Trophoblast cell (in vitro differentiated cells and primary cell): Measurements from ENCODE around the gene AKAP13.

Source experiments
- DNase-seq, 2 donors: peaks; one replicate each; pipeline ENCODE4 v3.0.0-alpha.2; 2016
- H2AFZ ChIP-seq: 2 replicates; pipeline ENCODE4 v1.6.1; 2013; ENCODE audit warnings: low read length, moderate library complexity, mild to moderate bottlenecking; ENCODE audit not compliant: insufficient read depth, poor library complexity
- H2AK5ac ChIP-seq: 2 replicates; pipeline ENCODE4 v1.6.1; 2013; ENCODE audit warnings: mild to moderate bottlenecking, low read length
- H2BK120ac ChIP-seq: 2 replicates; pipeline ENCODE4 v1.6.1; 2013; ENCODE audit warnings: low read length, mild to moderate bottlenecking, moderate library complexity; ENCODE audit not compliant: insufficient read depth, poor library complexity
- H2BK12ac ChIP-seq: 2 replicates; pipeline ENCODE4 v1.6.1; 2013; ENCODE audit warnings: mild to moderate bottlenecking, low read length, moderate library complexity
- H2BK5ac ChIP-seq: 2 replicates; pipeline ENCODE4 v1.6.1; 2013; ENCODE audit warnings: low read length, low read depth, moderate library complexity, mild to moderate bottlenecking; ENCODE audit not compliant: poor library complexity
- H3K14ac ChIP-seq: 2 replicates; pipeline ENCODE4 v1.6.1; 2013; ENCODE audit warnings: mild to moderate bottlenecking, low read length
- H3K18ac ChIP-seq: 2 replicates; pipeline ENCODE4 v1.6.1; 2013; ENCODE audit warnings: mild to moderate bottlenecking, low read length
- H3K23ac ChIP-seq: 2 replicates; pipeline ENCODE4 v1.6.1; 2013; ENCODE audit warnings: low read length
- H3K27ac ChIP-seq: 2 replicates; pipeline ENCODE4 v1.5.1; 2013; ENCODE audit warnings: low read depth, mild to moderate bottlenecking, inconsistent platforms, low read length, moderate library complexity
- H3K27me3 ChIP-seq: 2 replicates; pipeline ENCODE4 v1.6.1; 2013; ENCODE audit warnings: inconsistent platforms, mild to moderate bottlenecking, low read length, moderate library complexity; ENCODE audit not compliant: insufficient read depth
- H3K36me3 ChIP-seq, 2 experiments: 1 replicate in 1 of 2; 2 replicates in 1 of 2; pipeline ENCODE4 v1.6.1; 2013; ENCODE audit warnings: low read length in 2 of 2, mild to moderate bottlenecking in 2 of 2, moderate library complexity in 1 of 2; ENCODE audit not compliant: insufficient read depth in 2 of 2, control insufficient read depth in 1 of 2
- H3K4ac ChIP-seq: 2 replicates; pipeline ENCODE4 v1.6.1; 2013; ENCODE audit warnings: low read depth, mild to moderate bottlenecking, low read length, moderate library complexity
- H3K4me1 ChIP-seq, 2 experiments: 1 replicate in 1 of 2; 2 replicates in 1 of 2; pipeline ENCODE4 v1.6.1; 2013; ENCODE audit warnings: low read length in 2 of 2, mild to moderate bottlenecking in 2 of 2, moderate library complexity in 1 of 2; ENCODE audit not compliant: insufficient read depth in 2 of 2, control insufficient read depth in 1 of 2
- H3K4me2 ChIP-seq: 2 replicates; pipeline ENCODE4 v1.6.1; 2013; ENCODE audit warnings: inconsistent platforms, mild to moderate bottlenecking, low read length, moderate library complexity
- H3K4me3 ChIP-seq: 2 replicates; pipeline ENCODE4 v1.5.1; 2013; ENCODE audit warnings: mild to moderate bottlenecking, low read depth, low read length, inconsistent platforms
- H3K79me1 ChIP-seq: one replicate; pipeline ENCODE4 v1.6.1; 2013; ENCODE audit warnings: low read length
- H3K79me2 ChIP-seq: 2 replicates; pipeline ENCODE4 v1.6.1; 2013; ENCODE audit warnings: low read length, mild to moderate bottlenecking; ENCODE audit not compliant: control insufficient read depth, insufficient read depth, poor library complexity
- H3K9ac ChIP-seq: 2 replicates; pipeline ENCODE4 v1.6.1; 2013; ENCODE audit warnings: mild to moderate bottlenecking, low read length
- H3K9me3 ChIP-seq: 2 replicates; pipeline ENCODE4 v1.6.1; 2013; ENCODE audit warnings: low read depth, mild to moderate bottlenecking, control low read depth, inconsistent platforms, low read length; ENCODE audit not compliant: insufficient read depth
- H4K12ac ChIP-seq: 2 replicates; pipeline ENCODE4 v1.6.1; 2013; ENCODE audit warnings: low read depth, mild to moderate bottlenecking, low read length, moderate library complexity
- H4K8ac ChIP-seq: 2 replicates; pipeline ENCODE4 v1.6.1; 2013; ENCODE audit warnings: low read depth, mild to moderate bottlenecking, low read length, moderate library complexity
- H4K91ac ChIP-seq: one replicate; pipeline ENCODE4 v1.6.1; 2013; ENCODE audit warnings: low read depth, mild to moderate bottlenecking, low read length, moderate library complexity
- WGBS: extraction: QIAGEN DNeasy Blood & Tissue Kit; methylation state at CpG from one replicate; pipeline ENCODE4 v1.1.7; 2013; ENCODE audit warnings: missing lambda C conversion rate; ENCODE audit not compliant: insufficient read length, insufficient coverage; ENCODE audit errors: extremely low coverage; 5-methylcytosine and 5-hydroxymethylcytosine counted together

AKAP13 gene

DNA sequence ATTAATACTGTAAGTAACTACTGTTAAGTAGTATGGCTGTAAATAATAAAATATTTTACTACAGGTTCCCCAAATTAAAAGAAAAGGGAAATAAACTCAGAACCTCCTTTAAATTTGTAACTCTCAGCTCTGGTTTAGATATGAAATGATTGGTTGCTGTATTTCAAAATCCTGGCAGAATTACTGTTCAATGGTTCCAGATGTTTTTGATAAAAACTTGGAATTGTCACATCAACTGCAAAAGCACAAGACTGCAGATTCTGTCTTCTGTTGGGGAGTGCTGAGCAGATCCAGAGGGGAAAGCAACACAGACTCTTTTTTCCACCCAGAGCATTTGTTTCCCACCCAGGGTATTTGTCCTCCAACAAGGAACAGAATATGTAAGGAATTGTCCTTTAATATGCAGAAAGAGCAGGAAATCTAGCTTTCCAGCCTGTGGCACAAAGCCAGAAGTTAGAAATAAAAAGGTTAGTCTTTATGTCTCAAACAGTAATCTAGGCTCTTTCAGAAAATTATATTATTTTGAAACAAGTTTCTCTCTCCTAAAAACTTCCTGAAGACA lies 236.2 kb downstream of the AKAP13 start:
- DNase-seq, result no peak
- no peak overlapping the region for H3K23ac ChIP-seq
- no peaks in the 10 kb centered on the region for H3K79me1 ChIP-seq

GRCh38 chr15:85618228-85618505 lies 237.8 kb downstream of the AKAP13 start:
- Histone ChIP-seq H3K9me3 (no peaks in the 10 kb centered on the region), H3K9ac (no peak overlapping the region), H3K79me2 (no peaks in the 10 kb centered on the region), H2AK5ac (no peak overlapping the region), H3K79me1 (no peaks in the 10 kb centered on the region), H2BK5ac (no peak overlapping the region), H3K23ac (no peak overlapping the region), H3K4ac (no peak overlapping the region), H3K36me3 (no peaks in the 10 kb centered on the region), H2BK120ac (no peak overlapping the region), H3K14ac (no peak overlapping the region), H4K8ac (no peak overlapping the region), H2AFZ (no peak overlapping the region), H3K18ac (no peak overlapping the region), H3K4me1 (peaks cover 4 to 9% of the 10 kb centered on the region in 2 experiments), H4K12ac (no peak overlapping the region), H2BK12ac (no peak overlapping the region), H3K27ac (no peak overlapping the region), H3K4me2 (no peak overlapping the region), H3K4me3 (no peak overlapping the region), H4K91ac (no peak overlapping the region), H3K27me3 (no peaks in the 10 kb centered on the region)
- WGBS, result no CpG with 5 or more reads among the region's 1 CpG
- no peak for DNase-seq

More for the DNA sequence above, 236.2 kb downstream of the AKAP13 start:
- H2AFZ ChIP-seq, result no peak overlapping the region
- peak overlapping the region; percentile 38 for H2BK120ac ChIP-seq
- H4K91ac ChIP-seq, result no peak overlapping the region
- H3K27ac ChIP-seq, result no peak overlapping the region
- H3K14ac ChIP-seq, result no peak overlapping the region
- H2AK5ac ChIP-seq, result no peak overlapping the region
- no peaks in the 10 kb centered on the region for H3K79me2 ChIP-seq
- H2BK5ac ChIP-seq, result no peak overlapping the region
- peaks cover 4 to 9% of the 10 kb centered on the region in 2 experiments for H3K4me1 ChIP-seq
- H3K18ac ChIP-seq, result no peak overlapping the region
- H4K8ac ChIP-seq, result no peak overlapping the region
- no peak overlapping the region for H4K12ac ChIP-seq
- H3K9me3 ChIP-seq, result no peaks in the 10 kb centered on the region
- no peak overlapping the region for H3K9ac ChIP-seq
- no peak overlapping the region for H3K4ac ChIP-seq
- H2BK12ac ChIP-seq, result no peak overlapping the region
- H3K27me3 ChIP-seq, result no peaks in the 10 kb centered on the region
- H3K4me2 ChIP-seq, result no peak overlapping the region
- H3K4me3 ChIP-seq, result no peak overlapping the region
- no peaks in the 10 kb centered on the region for H3K36me3 ChIP-seq

- Histone ChIP-seq H3K27ac (peak overlapping the region; percentile 4), H4K8ac (no peak overlapping the region), H2BK5ac (no peak overlapping the region), H3K23ac (no peak overlapping the region), H2AFZ (no peak overlapping the region), H3K79me2 (no peaks in the 10 kb centered on the region), H2BK12ac (no peak overlapping the region), H3K18ac (no peak overlapping the region), H3K4me3 (no peak overlapping the region), H4K12ac (no peak overlapping the region), H3K9ac (no peak overlapping the region), H4K91ac (no peak overlapping the region), H3K27me3 (no peaks in the 10 kb centered on the region), H3K4me2 (peak overlapping the region; percentile 55), H3K14ac (no peak overlapping the region), H3K79me1 (no peaks in the 10 kb centered on the region), H2AK5ac (no peak overlapping the region), H2BK120ac (no peak overlapping the region), H3K36me3 (no peaks in the 10 kb centered on the region), H3K9me3 (no peaks in the 10 kb centered on the region), H3K4ac (no peak overlapping the region), H3K4me1 (peaks cover 4 to 9% of the 10 kb centered on the region in 2 experiments)
- peak; percentile 69 to 82 for DNase-seq
- no CpG with 5 or more reads among the region's 8 CpGs for WGBS
Observed at GRCh38 chr15:85618956-85619491, 238.6 kb downstream of the AKAP13 start.

DNA sequence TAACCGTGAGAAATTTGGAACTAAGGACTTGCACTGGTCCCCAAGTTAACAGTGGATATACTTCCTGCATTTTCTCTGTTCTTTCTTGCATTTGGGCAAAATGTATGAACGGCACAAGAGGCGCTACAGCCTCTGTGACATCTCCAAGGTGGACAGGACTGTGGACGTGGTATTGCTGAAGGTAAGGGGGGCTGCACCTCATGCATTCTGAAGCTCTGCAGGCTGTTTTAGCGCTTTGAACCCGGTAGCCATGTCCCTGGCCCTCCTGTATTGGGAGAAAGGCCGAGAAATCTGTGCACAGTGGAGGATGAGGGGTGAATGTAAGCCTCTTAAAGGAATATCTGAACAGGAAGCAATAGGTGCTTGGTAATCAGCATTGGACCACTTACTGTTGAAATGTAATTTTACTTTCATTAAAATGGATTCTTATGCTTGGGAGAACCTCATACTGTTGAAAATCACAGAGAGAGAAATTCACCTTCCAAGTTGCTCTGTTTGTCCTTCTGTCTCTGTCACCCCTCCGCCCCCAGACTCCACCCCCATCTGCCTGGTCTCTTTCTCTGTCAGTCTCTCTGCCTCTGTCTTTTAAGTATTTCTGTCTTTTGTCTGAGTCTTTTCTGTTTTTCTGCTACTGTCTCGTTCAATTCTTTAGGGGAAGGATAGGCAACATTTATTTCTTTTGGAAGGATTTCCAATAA lies 239.7 kb downstream of the AKAP13 start:
- Histone ChIP-seq H2AFZ (no peak overlapping the region), H3K9me3 (no peaks in the 10 kb centered on the region), H3K4me1 (peaks cover 4 to 9% of the 10 kb centered on the region in 2 experiments), H3K79me1 (no peaks in the 10 kb centered on the region), H2BK12ac (peak overlapping the region; percentile 46), H3K36me3 (no peaks in the 10 kb centered on the region), H4K8ac (peak overlapping the region; percentile 52), H3K9ac (no peak overlapping the region), H4K91ac (peak overlapping the region; percentile 62), H3K4me3 (peak overlapping the region; percentile 35), H3K23ac (peak overlapping the region; percentile 58), H3K4ac (no peak overlapping the region), H3K27ac (peak overlapping the region; percentile 68), H3K79me2 (no peaks in the 10 kb centered on the region), H2BK5ac (peak overlapping the region; percentile 7), H3K14ac (no peak overlapping the region), H3K18ac (peak overlapping the region; percentile 57), H3K4me2 (peak overlapping the region; percentile 54), H2BK120ac (peak overlapping the region; percentile 26), H4K12ac (no peak overlapping the region), H3K27me3 (no peaks in the 10 kb centered on the region), H2AK5ac (no peak overlapping the region)
- no peak for DNase-seq
- WGBS, result no CpG with 5 or more reads among the region's 9 CpGs
